Epidermal melanocyte (primary cell): ENCODE results near the gene P2RY14.

ENCODE experiments used
- DNase-seq: peaks from one replicate; pipeline ENCODE4 v3.0.0; 2011; ENCODE audit warnings: low spot score; ENCODE audit not compliant: insufficient read length

The P2RY14 gene

GRCh38 chr3:151216641-151217607 lies 61.4 kb downstream of the P2RY14 start:
- DNase-seq = no peak

GRCh38 chr3:151214459-151214858 lies 63.9 kb downstream of the P2RY14 start:
- no peak for DNase-seq

- DNase-seq = no peak
These were observed 64.5 kb downstream of the P2RY14 start for GRCh38 chr3:151213881-151214280.

GRCh38 chr3:151213151-151213550 lies 65.2 kb downstream of the P2RY14 start:
- no peak for DNase-seq

DNA sequence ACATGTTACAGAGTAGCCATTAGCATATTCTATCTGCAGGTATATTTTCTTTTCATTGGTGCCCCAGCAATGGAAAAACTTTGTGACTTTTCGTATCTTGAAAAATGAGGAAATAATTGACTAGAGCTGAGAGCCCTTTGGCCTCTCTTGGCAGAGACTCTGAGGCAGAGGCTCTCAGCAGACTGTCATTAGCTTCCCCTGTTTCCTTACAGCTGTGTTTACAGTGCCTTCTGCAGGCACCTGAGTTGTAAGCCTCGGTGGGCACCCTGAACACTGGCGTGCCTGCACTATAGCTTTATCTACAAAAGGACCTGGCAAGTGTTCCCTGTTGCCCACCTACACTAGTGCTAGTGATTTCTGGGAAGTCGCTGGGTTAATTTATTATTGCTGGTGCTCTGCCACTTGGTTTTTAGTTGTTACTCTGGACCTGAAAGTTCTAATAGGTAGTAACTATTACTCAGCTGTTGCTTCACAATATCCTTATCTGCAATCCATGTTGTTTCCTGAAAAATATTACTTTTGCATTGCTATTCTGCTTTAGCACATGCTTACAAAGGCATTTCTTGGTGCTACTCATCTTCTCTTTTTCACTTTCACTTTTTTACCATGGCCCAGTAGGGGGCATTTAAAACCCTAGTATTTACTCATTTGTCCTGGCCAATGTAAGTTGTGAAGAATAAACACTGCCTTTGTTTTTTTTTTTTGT lies 67.5 kb downstream of the P2RY14 start:
- DNase-seq = no peak

DNA sequence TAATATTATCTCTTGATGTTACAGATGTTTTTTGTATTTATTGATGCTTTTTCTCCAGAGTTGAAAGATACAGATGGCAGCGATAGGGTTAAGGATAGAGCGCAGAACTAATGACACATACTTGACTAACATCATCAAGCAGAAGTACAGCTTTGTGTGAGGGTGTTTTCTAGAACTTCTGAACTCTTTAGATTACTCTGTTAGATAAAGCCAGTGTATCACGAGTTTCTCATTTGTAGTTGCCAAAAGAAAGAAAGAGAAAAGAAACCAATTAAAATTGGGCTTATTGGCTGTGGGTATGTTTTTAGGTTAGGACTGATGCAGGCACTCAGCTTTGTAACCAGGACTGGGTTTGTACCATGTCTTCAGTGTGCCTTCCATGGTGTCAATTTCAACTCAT lies 68.7 kb downstream of the P2RY14 start:
- no peak for DNase-seq

DNA sequence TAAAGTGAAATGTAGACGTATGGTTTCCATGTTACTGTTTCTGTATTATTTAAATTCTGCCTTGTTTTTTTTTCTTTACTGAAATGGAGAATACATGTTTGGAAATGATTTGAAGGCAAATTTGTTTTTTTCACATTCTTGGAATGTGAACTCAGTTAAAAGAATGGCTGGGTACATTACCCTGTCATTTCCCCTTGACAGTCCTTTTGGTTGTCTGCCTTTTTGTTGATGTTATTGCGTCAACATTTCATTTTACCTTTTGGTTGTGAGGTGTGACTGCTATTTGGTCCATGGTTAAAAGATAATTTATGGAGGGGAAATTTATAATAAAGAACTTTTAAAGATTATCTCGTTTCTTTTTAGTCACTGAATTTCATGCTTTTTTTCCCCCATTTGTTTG lies 72.1 kb downstream of the P2RY14 start:
- DNase-seq = no peak

GRCh38 chr3:151205482-151205881 lies 72.9 kb downstream of the P2RY14 start:
- DNase-seq = no peak

DNA sequence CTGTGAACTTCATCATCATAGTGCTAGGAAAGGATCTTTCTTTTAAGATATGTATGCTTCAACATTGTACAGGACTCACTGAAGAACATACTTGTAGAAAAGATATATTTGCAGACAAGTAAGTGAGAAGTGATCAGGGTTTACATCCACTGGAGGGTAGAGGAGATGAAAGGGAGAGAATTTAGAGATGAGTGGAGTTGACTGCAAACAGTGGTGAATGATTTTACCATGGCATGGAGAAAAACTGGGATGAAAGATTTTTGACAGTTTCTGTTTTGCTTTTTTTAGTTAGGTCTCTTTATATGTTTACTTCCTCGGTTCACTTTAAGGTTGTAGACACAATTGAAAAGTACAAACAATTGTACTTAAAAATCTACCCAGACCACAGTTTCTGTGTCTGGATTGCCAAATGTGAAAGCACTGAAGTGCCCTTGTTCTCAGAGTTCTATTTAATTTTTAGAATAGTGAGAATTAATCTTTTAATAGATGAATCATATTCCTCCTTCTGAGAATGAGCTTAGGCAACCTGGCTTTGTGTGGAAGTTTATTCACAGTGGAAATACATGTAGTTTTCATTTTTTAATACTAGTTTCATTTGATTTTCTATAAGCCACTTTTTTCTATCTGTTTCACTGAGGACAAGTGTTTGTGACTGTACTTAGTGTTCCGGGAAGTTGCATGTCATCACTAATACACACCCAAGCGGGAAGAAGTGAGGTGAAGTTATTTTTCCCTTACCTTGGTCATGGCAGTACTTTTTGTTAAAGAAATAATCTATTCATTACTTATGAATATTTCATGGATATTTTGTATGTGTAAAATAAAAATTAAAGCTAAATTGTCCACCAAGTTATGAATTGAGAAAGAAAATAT lies 73.6 kb downstream of the P2RY14 start:
- no peak for DNase-seq

GRCh38 chr3:151203051-151203420 lies 75.3 kb downstream of the P2RY14 start, which contains the start of gene GPR171:
Gene GPR171, minus strand, starts transcription at chr3:151203216. Its CDS starts 3,830 bp downstream, at chr3:151199386.
- DNase-seq = no peak

DNA sequence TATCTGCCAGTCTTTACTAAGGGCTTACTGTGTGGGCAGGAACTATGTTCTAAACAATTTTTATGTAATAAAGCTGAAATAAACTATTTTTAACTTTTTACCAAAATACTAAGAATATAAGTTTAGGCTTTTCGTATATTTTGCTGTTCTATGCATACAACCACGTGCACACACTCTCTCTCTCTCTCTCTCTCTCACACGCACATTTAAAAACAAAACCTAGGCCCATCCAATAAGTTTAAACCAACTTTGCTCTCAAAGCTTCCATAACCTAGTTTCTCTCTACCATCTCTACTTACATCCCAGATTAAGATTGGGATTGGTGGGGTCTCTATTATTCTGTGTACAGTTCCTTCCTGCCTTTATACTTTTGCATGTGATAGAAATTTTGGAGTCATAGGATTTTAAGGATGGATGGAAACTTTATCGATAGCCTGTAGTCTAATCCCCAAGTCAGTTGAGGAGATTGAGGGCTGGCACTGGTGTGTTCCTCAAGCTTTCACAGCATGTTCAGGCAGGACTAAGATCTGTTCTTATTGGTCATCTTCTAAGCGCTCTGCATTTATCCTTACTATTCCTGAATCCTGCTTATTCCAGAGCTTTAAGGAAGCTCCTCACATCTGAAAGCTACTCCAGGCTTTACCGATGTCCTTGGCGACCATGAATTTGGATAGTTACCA lies 77.2 kb downstream of the P2RY14 start:
- DNase-seq = no peak

- no peak for DNase-seq
These were observed 77.8 kb downstream of the P2RY14 start for GRCh38 chr3:151200586-151200985.

DNA sequence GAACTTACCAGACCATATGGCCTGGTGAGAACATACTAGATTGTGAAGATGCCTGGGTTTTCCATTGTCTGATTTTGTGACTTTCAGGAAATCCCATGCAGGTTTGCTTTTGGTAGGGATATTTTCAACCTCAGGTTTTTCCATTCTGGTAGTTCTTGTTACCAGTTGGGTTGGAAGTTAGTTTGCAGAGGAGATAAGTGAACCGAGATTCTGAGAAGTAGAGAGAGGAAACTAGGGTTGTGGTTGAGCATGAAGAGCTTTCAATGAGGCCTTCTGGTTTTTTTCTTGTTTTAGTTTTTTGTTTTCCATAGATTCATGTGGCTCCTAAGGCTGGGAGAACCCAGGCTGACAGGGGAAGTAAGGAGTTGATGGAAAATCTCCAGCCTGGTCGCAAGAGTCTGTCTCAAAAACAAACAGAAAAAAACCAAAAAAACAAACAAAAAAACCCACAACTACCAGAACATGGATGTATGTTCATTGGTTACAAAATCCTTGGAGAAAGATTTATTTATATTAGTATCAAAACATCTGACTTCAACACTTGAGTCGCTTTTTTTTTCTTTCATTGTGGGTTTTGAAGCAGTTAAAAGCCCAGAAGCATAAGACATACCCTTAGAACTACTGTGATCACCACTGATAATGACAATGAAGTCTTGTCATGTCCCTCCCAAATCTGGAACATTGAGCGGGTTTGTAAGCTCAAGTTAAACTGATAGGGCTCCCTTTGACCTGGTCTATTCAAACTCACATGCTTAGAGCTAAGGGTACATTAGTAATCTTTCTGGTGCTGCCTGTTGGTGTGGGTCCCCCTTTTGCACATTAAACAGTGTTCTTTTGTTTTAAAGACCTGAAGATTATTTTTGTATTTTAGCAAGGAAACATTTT lies 78.5 kb downstream of the P2RY14 start:
- DNase-seq = no peak

DNA sequence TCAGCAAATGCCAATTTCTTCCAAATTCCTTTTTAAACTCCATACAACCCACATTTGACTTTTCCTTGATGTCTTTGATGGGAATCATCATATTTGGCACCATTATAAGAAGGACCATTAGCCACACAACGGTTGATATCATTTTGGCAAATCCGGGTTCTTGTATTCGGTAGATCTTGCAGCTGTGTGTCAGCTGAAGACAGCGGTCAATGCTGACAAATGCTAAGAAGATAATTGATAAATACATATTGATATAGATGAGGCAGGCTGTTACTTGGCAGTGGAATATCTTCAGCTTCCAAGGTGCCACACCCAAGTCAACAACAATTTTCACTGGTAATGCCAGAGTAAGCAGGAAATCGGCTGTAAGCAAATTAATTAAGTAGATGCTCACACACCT lies 79.5 kb downstream of the P2RY14 start:
- no peak for DNase-seq

DNA sequence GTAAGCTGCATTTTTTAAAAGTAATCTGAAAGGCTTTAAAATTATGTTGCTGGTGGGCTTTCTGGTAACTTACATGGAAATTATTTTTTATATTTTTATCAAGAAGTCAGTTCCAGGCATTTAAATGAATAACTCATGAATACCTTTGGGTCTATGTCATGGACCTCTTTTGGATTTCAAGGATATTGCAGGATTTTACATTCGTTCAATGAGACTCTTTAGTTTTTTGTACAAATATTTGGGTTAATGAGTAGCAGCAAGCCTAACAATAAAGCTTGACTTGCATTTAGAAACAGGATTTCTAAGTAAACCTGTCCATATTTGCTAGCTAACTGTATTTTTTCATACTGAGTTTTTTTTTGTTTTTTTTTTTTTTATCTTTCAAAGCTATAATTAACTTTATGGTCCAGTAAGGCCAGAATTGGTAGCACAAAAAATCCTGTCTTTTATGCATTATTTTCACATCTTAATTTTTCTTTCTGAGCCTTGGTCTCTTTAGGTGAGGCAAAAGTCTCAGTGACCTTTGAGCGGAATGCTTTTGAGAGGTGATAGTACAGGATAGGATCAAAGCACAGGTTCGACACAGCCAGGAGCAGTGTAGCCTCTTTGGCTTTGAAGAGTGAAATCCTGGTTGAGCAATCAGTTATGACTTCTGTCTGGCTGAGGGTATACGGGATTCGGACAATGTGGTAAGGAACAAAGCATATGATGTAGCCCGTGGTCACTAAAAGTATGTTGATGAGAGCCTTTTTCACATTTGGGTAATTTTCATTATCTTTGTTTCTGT lies 80.2 kb downstream of the P2RY14 start:
- no peak for DNase-seq

- no peak for DNase-seq
These were observed 81.1 kb downstream of the P2RY14 start for GRCh38 chr3:151197228-151197627.

GRCh38 chr3:151196434-151196833 lies 81.9 kb downstream of the P2RY14 start:
- no peak for DNase-seq

- DNase-seq = no peak
These were observed 82.5 kb downstream of the P2RY14 start for GRCh38 chr3:151195826-151196225.

DNA sequence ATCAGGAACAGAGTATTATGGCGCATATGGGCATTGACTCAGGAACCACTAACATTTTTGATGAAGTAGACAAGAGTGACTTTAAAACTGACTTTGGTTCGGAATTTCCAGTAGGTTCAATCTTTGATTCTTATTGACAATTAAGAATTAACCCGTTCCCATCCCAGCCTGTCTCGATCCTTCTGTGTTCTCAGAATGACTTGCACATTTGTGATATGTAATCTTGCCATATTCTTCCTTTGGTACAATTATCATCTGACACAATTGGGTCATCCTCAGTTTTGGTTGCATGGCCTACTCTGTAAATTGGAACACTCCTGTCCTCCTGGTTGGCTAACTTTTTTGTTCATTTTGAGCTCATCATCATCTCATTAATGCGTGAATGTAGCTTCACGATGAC lies 85.8 kb downstream of the P2RY14 start:
- no peak for DNase-seq
